Dedifferentiated amniotic fluid mesenchymal stem cell (primary cell): Measurements from ENCODE around the gene LRRC25.
"Not testable (repeated sequence)": the region's sequence is repeated elsewhere in the genome, so short reads cannot be mapped to it uniquely, and the experiment has no call there.

Source experiments
- DNase-seq: peaks from one replicate; pipeline ENCODE4 v3.0.0-alpha.2; 2016; ENCODE audit errors: extremely low spot score

The LRRC25 gene

GRCh38 chr19:18380843-18381242 is 16.6 kb downstream of the LRRC25 start:
- no peak for DNase-seq

GRCh38 chr19:18379803-18380747 is 17.3 kb downstream of the LRRC25 start:
- DNase-seq: no peak

DNA sequence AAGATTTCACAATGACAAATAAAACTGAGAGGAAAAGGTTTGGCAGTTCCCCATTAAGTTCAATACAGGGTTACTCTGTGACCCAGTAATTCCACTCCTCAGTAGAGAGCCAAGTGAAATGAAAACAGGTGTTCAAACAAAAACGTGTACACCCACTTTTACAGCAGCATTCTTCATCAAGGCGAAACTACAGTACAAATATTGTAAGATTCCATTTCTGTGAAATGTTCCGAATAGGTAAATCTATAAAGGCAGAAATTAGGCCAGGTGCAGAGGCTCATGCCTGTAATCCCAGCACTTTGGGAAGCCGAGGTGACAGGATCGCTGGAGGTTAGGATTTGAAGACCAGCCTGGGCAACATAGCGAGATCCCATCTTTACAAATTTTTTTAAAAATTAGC is 20.4 kb downstream of the LRRC25 start:
- DNase-seq: no peak

DNA sequence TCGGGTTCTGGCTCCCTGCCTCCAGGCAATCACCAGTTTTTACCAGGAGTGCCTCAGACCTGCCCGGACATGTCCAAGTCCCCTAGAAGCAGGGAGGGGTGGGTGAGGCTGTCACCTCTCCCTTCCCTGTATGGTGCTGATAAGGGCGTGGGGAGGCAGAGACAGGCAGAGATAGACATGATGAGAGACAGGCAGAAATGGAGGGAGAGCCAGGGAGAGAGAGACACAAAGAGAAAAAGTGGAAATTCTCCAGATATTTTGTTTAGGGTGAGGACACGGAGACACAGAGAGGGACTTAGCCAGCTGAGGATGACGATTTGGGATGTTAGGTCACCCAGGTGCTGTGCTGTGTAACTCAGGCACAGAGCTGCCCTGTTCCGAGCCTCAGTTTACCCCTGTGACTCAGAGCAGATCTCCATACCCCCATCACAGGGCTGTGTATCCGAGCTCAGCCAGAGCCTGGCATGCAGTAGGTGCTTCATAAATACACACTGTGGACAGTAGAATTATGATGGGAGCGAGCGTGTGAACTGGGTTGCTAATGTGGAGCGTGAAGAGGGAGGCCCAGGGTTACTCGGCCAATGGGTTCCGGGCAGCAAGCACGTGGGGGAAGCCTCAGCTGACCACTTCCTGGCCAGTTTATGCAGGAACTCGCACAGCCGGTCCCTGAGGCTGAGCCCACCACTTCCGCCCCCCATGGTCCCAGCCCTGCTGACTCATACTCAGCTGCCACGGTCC is 23.4 kb downstream of the LRRC25 start:
- DNase-seq: peak; percentile 74

DNA sequence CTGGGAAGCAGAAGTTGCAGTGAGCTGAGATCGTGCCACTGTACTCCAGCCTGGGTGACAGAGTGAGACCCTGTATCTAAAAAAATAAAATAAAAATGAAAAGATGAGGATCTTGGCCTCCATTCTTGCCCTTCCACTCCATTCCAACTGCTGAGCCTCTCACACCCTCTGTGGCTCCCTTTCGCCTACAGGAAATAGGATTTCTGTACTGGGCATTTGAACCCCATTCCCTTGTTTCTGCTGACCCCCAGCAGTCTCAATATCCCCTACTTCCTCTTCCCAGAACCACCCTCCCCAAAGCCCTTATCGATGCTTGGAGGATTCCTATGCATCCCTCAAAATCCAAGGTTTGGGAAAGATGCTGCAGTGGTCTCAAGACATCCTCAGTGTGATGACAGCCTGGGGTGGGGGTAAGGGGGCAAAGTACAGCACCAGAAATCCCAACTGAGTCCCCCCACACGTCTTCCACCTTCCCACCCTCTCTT is 24.0 kb downstream of the LRRC25 start:
- no peak for DNase-seq

GRCh38 chr19:18368504-18369222 is 28.8 kb downstream of the LRRC25 start:
- no peak for DNase-seq

DNA sequence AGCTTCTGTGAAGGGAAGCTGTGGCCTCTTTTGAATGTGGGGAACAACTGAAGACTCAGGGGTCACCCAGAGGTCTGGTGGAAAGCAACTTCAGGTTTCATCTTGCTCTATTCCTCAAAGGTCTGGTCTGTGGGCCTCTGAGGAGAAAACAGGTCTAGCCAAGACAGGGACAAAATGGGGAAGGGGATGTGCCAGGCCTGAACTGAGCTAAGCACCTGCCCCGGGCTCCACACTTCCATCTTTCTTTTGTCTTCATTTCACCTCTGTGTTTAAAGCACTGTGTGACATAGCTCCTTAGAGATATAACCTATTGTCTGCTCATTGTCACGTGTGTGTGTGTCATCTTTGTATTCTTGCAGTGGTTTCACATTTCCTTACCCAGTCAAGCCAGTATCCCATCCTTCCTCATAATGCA is 31.4 kb downstream of the LRRC25 start:
- DNase-seq: no peak

DNA sequence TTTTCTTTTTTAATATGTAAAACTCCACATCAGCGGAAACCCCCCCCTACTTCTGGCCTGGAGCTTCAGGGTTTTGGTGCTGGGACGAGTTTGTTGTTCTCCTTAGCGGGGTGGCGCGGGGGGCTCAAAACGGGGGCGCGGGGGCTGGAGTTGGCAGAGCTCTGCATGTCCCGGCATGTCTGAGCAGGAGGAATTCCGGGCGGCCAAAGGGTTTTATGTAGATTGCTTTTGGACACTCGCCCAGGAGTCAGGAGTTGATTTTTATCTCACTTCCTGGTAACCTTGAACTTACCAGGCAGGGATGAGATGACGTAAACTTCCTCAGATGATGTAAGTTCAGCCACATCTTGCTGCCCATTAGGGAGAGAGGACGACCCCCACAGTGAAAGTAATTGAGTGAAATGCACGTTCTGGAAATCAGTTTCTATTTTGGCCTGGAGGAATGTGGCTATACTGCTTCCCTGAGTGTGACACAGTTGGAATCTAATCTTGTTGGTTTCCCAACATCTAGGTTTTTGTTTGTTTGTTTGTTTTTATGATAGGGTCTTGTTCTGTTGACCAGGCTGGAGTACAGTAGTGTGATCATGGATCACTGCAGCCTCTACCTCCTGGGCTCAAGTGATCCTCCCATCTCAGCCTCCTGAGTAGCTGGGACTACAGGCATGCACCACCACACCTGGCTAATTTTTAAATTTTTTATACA is 32.4 kb downstream of the LRRC25 start:
- peak; percentile 98 for DNase-seq

GRCh38 chr19:18364277-18364825 is 33.1 kb downstream of the LRRC25 start:
- DNase-seq: not testable (repeated sequence)

DNA sequence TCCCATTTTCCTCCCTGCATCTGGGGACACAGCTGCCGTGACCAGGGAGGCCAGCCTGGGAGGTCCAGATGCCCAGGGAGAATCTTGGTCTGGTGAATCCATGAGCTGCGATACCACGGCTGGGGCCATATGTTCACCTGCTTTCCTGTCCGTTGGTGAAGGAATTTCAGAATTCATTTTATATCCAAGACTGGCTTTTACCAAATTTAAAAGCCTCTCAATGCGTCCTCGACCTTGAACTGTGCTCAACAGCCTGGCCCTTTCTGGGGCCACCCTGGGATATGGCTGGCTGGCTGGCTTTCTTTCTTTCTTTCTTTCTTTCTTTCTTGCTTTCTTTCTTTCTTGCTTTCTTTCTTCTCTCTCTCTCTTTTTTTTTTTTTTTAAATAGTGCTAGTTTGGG is 33.6 kb downstream of the LRRC25 start:
- DNase-seq: no peak

DNA sequence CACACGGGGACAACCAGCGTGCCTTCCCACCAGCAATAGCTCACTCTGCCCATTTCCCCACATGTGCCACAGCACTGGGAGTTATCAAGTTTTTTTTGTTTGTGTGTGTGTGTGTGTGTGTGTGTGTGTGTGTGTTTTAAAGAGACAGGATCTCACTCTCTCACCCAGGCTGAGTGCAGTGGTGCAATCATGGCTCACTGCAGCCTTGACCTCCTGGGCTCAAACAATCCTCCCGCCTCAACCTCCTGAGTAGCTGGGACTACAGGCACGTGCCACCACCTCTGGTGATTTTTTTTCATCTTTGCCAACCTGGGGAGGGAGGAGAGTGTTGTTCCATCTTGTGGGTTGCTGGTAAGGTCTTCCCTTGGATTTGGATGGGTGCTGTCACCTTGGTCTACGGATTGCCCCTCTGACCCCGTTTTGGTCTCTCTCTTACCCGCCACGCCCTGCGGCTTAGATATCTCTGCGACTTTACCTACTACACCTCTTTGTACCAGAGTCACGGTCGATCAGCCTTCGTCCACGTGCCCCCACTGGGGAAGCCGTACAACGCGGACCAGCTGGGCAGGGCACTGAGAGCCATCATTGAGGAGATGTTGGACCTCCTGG is 34.4 kb downstream of the LRRC25 start:
- no peak for DNase-seq

GRCh38 chr19:18361646-18362045 is 35.8 kb downstream of the LRRC25 start:
- no peak for DNase-seq

DNA sequence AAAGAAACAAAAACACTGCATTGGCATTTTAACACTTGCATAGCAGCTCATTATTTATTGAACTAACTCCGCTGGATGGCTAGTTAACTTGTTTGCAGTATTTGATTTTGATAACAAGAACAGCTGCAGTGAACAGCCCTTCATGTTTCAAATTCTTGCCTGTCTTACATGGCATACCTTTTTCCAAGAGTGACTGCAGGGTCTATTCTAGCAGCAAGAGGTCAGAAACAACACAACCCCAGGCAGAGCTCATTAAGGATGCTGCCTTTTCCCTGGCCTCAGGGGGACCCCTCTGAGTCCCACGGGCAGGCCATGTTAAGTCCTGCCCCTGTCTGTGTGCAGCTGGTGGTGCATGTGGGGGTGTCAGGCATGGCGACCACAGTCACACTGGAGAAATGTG is 40.4 kb downstream of the LRRC25 start:
- no peak for DNase-seq

DNA sequence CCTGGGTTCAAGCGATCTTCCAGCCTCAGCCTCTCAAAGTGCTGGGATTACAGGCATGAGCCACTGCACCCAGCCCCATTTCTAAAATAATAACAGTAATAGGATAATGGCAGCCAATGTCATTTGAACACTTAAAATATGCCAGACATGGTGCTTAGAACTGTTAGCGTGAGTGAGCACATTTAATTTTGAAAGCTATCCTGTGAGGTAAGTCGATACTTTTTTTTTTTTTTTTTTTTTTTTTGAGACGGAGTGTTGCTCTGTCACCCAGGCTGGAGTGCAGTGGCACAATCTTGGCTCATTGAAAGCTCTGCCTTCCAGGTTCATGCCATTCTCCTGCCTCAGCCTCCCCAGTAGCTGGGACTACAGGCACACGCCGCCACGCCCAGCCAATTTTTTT is 42.7 kb downstream of the LRRC25 start:
- not testable (repeated sequence) for DNase-seq

- DNase-seq: no peak
Observed at GRCh38 chr19:18353378-18354005, 43.9 kb downstream of the LRRC25 start.

- no peak for DNase-seq
Observed at GRCh38 chr19:18351544-18351943, 45.9 kb downstream of the LRRC25 start.

- no peak for DNase-seq
Observed at GRCh38 chr19:18350490-18350889, 46.9 kb downstream of the LRRC25 start.

DNA sequence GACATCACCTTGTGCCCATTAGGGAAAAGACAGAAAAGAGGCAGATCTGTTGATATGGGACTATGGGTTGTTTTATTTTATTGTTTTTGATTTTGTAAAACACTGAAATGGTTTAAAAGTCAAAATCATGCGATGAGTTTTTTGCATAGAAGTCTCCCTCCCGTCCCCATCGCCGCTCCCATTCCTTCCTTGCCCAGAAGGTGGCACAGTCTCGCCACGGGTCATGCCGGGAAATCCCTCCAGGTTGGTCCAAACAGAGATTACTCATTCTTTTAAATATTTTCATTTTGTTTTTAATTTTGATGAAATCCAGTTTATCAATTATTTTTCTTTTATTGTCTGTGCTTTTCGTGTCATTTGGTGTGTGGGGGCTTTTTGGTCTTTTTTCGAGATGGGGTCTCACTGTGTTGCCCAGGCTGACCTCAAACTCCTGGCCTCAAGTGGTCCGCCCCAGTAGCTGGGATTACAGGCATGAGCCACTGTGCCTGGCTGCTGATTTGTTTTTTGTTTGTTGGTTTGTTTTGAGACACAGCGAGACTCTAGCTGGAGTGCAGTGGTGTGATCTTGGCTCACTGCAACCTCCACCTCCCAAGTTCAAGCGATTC is 47.8 kb downstream of the LRRC25 start:
- peak; percentile 48 for DNase-seq

- DNase-seq: not testable (repeated sequence)
Observed at GRCh38 chr19:18348818-18349339, 48.5 kb downstream of the LRRC25 start.

DNA sequence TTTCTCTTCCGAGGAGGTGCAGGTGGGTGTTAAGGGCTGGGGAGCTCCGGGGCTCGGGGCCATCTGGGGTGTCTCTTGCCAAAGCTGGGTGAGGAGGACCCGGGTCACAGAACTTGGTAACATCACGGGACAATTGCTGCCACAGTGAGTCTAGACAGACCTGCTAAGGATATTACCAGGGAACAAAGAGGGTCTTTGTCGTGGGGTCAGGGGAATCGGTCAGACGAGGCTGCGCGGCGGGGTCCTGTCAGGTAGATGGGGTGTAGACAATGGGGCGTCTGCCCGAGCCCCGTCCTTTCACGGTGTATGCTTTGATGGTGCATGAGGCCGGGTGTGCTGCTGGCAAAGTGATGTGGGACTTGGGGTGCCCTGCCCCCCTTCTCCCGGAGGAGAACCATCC is 49.3 kb downstream of the LRRC25 start:
- DNase-seq: no peak
